Measurements from ENCODE around the gene USP7. TPM values are rescaled to one million over a fixed set of nuclear protein-coding genes. Genes with fewer than 3 reads are reported as not detected.
A peak's percentile ranks its signal among the peaks of the same experiment; 100 is the strongest.

Gene USP7
- total RNA-seq, 1 experiment from 2014 or later: 125 TPM

- no peak for DNase-seq (ENCODE audit: low read depth, low spot score)
- no peak overlapping the region for H3K4me3 ChIP-seq (ENCODE audit: low read depth in 2 of 2, low read length in 2 of 2)
- no peak for ATAC-seq
- intact Hi-C loops (cut with micrococcal nuclease; ENCODE audit: unreplicated experiment): no loop called here
- no peak overlapping the region for H3K27ac ChIP-seq (ENCODE audit: low read length)
- no peaks in the 10 kb centered on the region for H3K4me1 ChIP-seq (ENCODE audit: control insufficient read depth, insufficient read depth, low read length)
- no peaks in the 10 kb centered on the region for H3K27me3 ChIP-seq (ENCODE audit: control insufficient read depth, insufficient read depth, low read length)
- BruUV-seq (replicated peaks): no TSS peak
- POLR2A ChIA-PET: interaction anchor here (0.6 kb wide), 1 partner anchor 17 kb away, joined by 3 read pairs; no protein-coding TSS in a partner anchor
- CTCF ChIA-PET: no interaction called here
- TF ChIP-seq POLR2AphosphoS5 (IDR thresholded peaks at IDR 0.05; ENCODE audit: low read depth, low read length) (no peak), SIN3A (IDR thresholded peaks at IDR 0.05; ENCODE audit: borderline replicate concordance, insufficient read depth, low read depth, low read length) (no peak), REST (IDR thresholded peaks at IDR 0.05; ENCODE audit: insufficient read depth in 1 of 2, low read depth in 2 of 2, low read length in 1 of 2) (no peak), TCF7L2 (IDR thresholded peaks at IDR 0.05; ENCODE audit: low read depth, low read length) (no peak), CTCF (IDR thresholded peaks at IDR 0.05) (no peak)
- H3K9me3 ChIP-seq (ENCODE audit: control insufficient read depth, insufficient read depth, low read depth, low read length): no peaks in the 10 kb centered on the region
- in situ Hi-C loops (cut with HindIII; ENCODE audit: low pct_unique_long_range_greater_than_20kb, low sequenced_read_pairs): no loop called here
- H3K36me3 ChIP-seq (ENCODE audit: control insufficient read depth, insufficient read depth, low read length): peaks cover 25% of the 10 kb centered on the region
Observed at GRCh38 chr16:8894736-8895334, 68.9 kb downstream of the USP7 start.

GRCh38 chr16:8893976-8894690 is 69.6 kb downstream of the USP7 start:
- no peak for TF ChIP-seq TCF7L2 (IDR thresholded peaks at IDR 0.05; ENCODE audit: low read depth, low read length)
- no peak for TF ChIP-seq SIN3A (IDR thresholded peaks at IDR 0.05; ENCODE audit: borderline replicate concordance, insufficient read depth, low read depth, low read length)
- Histone ChIP-seq H3K36me3 (ENCODE audit: control insufficient read depth, insufficient read depth, low read length) (peaks cover 20% of the 10 kb centered on the region), H3K9me3 (ENCODE audit: control insufficient read depth, insufficient read depth, low read depth, low read length) (no peaks in the 10 kb centered on the region), H3K27me3 (ENCODE audit: control insufficient read depth, insufficient read depth, low read length) (no peaks in the 10 kb centered on the region), H3K4me1 (ENCODE audit: control insufficient read depth, insufficient read depth, low read length) (no peaks in the 10 kb centered on the region), H3K4me3 (ENCODE audit: low read depth in 2 of 2, low read length in 2 of 2) (no peak overlapping the region), H3K27ac (ENCODE audit: low read length) (no peak overlapping the region)
- intact Hi-C loops (cut with micrococcal nuclease; ENCODE audit: unreplicated experiment): no loop called here
- ChIA-PET CTCF (no interaction called here), POLR2A (no interaction called here)
- in situ Hi-C loops (cut with HindIII; ENCODE audit: low pct_unique_long_range_greater_than_20kb, low sequenced_read_pairs): no loop called here
- BruUV-seq (replicated peaks): no TSS peak
- no peak; the same call in 1 of the 2 replicates for ATAC-seq
- no peak for DNase-seq (ENCODE audit: low read depth, low spot score)

GRCh38 chr16:8893426-8893825 is 70.3 kb downstream of the USP7 start:
- no peaks in the 10 kb centered on the region for H3K4me1 ChIP-seq (ENCODE audit: control insufficient read depth, insufficient read depth, low read length)
- no peaks in the 10 kb centered on the region for H3K27me3 ChIP-seq (ENCODE audit: control insufficient read depth, insufficient read depth, low read length)
- no peaks in the 10 kb centered on the region for H3K9me3 ChIP-seq (ENCODE audit: control insufficient read depth, insufficient read depth, low read depth, low read length)
- in situ Hi-C loops (cut with HindIII; ENCODE audit: low pct_unique_long_range_greater_than_20kb, low sequenced_read_pairs): no loop called here
- ATAC-seq: no peak
- TSS peak; percentile 56 for BruUV-seq (replicated peaks)
- POLR2A ChIA-PET: interaction anchor here (0.5 kb wide), 1 partner anchor 19 kb away, joined by 5 read pairs; no protein-coding TSS in a partner anchor
- H3K4me3 ChIP-seq (ENCODE audit: low read depth in 2 of 2, low read length in 2 of 2): no peak overlapping the region
- no peak for DNase-seq (ENCODE audit: low read depth, low spot score)
- no peak for TF ChIP-seq SIN3A (IDR thresholded peaks at IDR 0.05; ENCODE audit: borderline replicate concordance, insufficient read depth, low read depth, low read length)
- TF ChIP-seq CTCF (IDR thresholded peaks at IDR 0.05): no peak
- TF ChIP-seq REST (IDR thresholded peaks at IDR 0.05; ENCODE audit: insufficient read depth in 1 of 2, low read depth in 2 of 2, low read length in 1 of 2): no peak
- peaks cover 17% of the 10 kb centered on the region for H3K36me3 ChIP-seq (ENCODE audit: control insufficient read depth, insufficient read depth, low read length)
- no peak overlapping the region for H3K27ac ChIP-seq (ENCODE audit: low read length)
- CTCF ChIA-PET: no interaction called here
- intact Hi-C loops (cut with micrococcal nuclease; ENCODE audit: unreplicated experiment): no loop called here

Data from Panc1 (cell line).